Measurements from ENCODE around the gene CDH4.
A peak's percentile ranks its signal among the peaks of the same experiment; 100 is the strongest.

CDH4 gene

GRCh38 chr20:61812121-61812844 is 560.2 kb downstream of the CDH4 start:
- ChIA-PET CTCF (no interaction called here), POLR2A (ENCODE audit: low non-redundant PET) (interaction anchor here (0.6 kb wide), 1 partner anchor 365 kb away, joined by 3 read pairs; no protein-coding TSS in a partner anchor)
- DNase-seq (ENCODE audit: low spot score) = no peak
- peak overlapping the region; percentile 75 for H3K27ac ChIP-seq
- no peak for TF ChIP-seq CTCF (conservative IDR thresholded peaks at IDR 0.05; ENCODE audit: low read depth)

DNA sequence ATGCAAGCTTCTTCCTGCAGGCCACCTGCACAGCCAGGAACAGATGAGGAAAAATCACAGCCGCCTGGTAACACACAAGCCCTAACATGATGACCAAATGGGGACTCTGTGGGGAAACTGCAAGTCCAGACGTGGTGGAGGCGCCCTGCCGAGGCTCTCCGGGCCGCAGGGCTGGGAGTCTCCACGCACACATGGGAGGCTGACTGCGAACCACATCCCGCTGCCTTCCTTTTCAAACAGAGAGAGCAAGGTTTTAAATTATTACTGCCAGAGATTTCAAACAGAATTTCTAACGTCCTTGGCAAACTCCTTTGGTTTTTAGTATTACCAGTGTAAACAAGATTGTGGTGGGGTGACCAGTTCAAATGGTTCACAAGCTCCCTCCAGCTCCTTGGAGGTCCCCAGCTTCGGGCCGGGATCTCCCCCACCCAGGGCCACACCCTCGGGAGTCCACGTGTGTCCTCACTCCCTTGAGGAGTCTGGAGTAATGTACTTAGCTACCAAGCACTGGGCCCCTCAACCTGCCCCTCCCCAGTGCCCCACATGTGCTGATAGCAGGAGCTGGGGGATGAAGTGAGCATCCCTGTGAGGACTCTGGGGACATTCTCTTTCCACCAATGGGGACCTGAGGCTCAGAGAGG is 560.9 kb downstream of the CDH4 start:
- no peak for TF ChIP-seq CTCF (conservative IDR thresholded peaks at IDR 0.05; ENCODE audit: low read depth)
- ChIA-PET CTCF (no interaction called here), POLR2A (ENCODE audit: low non-redundant PET) (interaction anchor here (0.6 kb wide), 1 partner anchor 366 kb away, joined by 3 read pairs; no protein-coding TSS in a partner anchor)
- peak overlapping the region; percentile 75 for H3K27ac ChIP-seq
- peak; percentile 48 for DNase-seq (ENCODE audit: low spot score)

DNA sequence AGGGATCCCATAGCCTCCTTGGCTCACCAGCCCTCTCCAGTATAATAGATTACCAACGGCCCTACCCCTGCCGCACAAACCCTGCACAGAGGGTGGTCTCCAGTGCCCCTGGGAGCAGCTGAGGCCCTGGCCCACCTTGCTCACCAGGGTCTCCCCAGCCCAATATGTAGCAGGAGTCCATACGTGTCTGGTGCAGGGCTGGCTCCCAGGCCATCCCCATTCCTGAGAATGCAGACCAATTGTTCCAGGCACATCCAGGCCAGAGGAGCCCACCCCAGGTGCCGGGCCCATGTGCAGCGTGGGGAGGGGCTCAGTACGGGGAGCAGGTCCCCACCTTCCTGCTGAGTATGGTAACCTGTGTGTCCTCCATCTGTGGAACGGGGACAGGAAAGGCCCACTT is 561.7 kb downstream of the CDH4 start:
- TF ChIP-seq CTCF (conservative IDR thresholded peaks at IDR 0.05; ENCODE audit: low read depth) = no peak
- ChIA-PET POLR2A (ENCODE audit: low non-redundant PET) (no interaction called here), CTCF (no interaction called here)
- DNase-seq (ENCODE audit: low spot score) = no peak
- H3K27ac ChIP-seq = peak overlapping the region; percentile 75

DNA sequence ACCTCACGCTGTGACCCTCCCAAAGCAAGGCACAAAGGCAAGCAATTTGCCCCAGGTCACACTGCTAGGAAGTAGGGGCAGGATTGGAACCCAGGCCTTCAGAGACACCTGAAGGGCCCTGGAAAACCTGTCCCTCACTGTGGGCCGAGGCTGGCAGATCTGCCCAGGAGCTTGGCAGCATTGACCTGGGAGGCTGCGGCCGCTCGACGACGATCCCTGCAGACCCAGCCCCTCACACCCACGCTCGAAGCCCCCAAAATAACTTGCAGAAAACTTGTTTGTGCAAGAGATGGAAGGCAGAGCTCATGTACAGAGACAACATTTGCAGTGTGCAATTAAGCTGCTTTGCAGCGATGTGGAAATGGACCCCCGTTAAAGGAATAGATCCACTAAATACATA is 562.2 kb downstream of the CDH4 start:
- DNase-seq (ENCODE audit: low spot score) = no peak
- H3K27ac ChIP-seq = no peak overlapping the region
- ChIA-PET POLR2A (ENCODE audit: low non-redundant PET) (no interaction called here), CTCF (interaction anchor here (0.6 kb wide), 1 partner anchor 87 kb away, joined by 3 read pairs; no protein-coding TSS in a partner anchor)
- TF ChIP-seq CTCF (conservative IDR thresholded peaks at IDR 0.05; ENCODE audit: low read depth) = no peak

DNA sequence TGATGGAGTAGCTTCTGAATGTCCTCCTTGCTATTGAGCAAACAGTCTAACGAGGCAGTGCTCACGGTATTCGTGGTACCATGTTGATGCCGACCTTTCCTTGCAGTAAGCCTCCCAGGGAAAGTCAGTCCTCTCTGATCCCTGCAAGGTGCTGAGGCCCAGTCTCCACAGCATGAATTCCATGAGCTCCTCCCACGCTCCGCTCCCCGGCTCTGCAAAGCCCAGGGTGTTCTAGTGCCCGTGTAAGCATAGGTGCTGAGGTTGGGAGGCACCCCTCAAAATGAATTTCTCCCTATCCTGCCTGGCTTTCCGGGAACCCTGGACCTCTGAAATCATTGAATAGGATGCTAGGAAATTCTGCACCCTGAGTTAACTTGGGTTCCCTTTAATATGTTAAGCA is 562.7 kb downstream of the CDH4 start:
- no peak for TF ChIP-seq CTCF (conservative IDR thresholded peaks at IDR 0.05; ENCODE audit: low read depth)
- no peak for DNase-seq (ENCODE audit: low spot score)
- no peak overlapping the region for H3K27ac ChIP-seq
- CTCF ChIA-PET = interaction anchor here (0.6 kb wide), 1 partner anchor 87 kb away, joined by 3 read pairs; no protein-coding TSS in a partner anchor
- POLR2A ChIA-PET (ENCODE audit: low non-redundant PET) = no interaction called here

GRCh38 chr20:61815176-61815575 is 563.1 kb downstream of the CDH4 start:
- TF ChIP-seq CTCF (conservative IDR thresholded peaks at IDR 0.05; ENCODE audit: low read depth) = no peak
- no peak overlapping the region for H3K27ac ChIP-seq
- no peak for DNase-seq (ENCODE audit: low spot score)
- ChIA-PET POLR2A (ENCODE audit: low non-redundant PET) (no interaction called here), CTCF (no interaction called here)
